H1 (cell line): ENCODE results near the gene RBM34. TPM values are rescaled to one million over a fixed set of nuclear protein-coding genes. Genes with fewer than 3 reads are reported as not detected.

Experiments
- BRCA1 ChIP-seq: IDR thresholded peaks from 2 replicates; pipeline ENCODE4 v1.6.1; 2012; ENCODE audit warnings: low read depth, low read length, improper control_type of control experiment
- CEBPB ChIP-seq: IDR thresholded peaks from 2 replicates; pipeline ENCODE4 v1.6.1; 2012; ENCODE audit warnings: low read depth, low read length
- EZH2 ChIP-seq: fragments of 200-600 bp; sonication (generic); IDR thresholded peaks from 2 replicates; pipeline ENCODE4 v1.7.1; 2012; ENCODE audit warnings: low read depth, mild to moderate bottlenecking, moderate library complexity, low read length, inconsistent platforms; ENCODE audit not compliant: severe bottlenecking
- RAD21 ChIP-seq, 2 experiments: IDR thresholded peaks in 1 of 2; conservative IDR thresholded peaks in 1 of 2; 2 replicates each; pipeline ENCODE4 v1.6.1; 2011; ENCODE audit warnings: low read depth in 2 of 2, low read length in 2 of 2, improper control_type of control experiment in 1 of 2, inconsistent platforms in 1 of 2, mild to moderate bottlenecking in 1 of 2, moderate library complexity in 1 of 2
- SRF ChIP-seq: IDR thresholded peaks from 2 replicates; pipeline ENCODE4 v1.6.1; 2011; ENCODE audit warnings: mild to moderate bottlenecking, low read depth, low read length, moderate library complexity
- polyA plus RNA-seq, 7 experiments: library from polyadenylated mRNA; depleted of rRNA in 3 of 7; stranded (reverse) in 5 of 7; unstranded in 2 of 7; fragments of >200 nt in 5 of 7; fragments of 200-250 nt in 2 of 7; gene quantifications; 1 replicate in 5 of 7; 2 replicates in 1 of 7; 4 replicates in 1 of 7; pipeline versions ENCODE4 v1.2.1 to v1.2.3, GENCODE V29; 2011 to 2013; ENCODE audit warnings: missing spikeins in 2 of 7, mixed read lengths in 2 of 7
- total RNA-seq: library from RNA; stranded (reverse); fragmentation: NEBNext Ultra II Directional; extraction: Animal tissue kit (Norgen Biotek cat#: 25700); gene quantifications from 2 replicates; pipeline ENCODE4 v1.2.1, GENCODE V29; 2021

RBM34 gene
- total and polyA plus RNA-seq, 2 of the 8 experiments (the other 6 are each of a cell fraction or from before 2014, with no cell fraction given), result 18.8 to 108 TPM

DNA sequence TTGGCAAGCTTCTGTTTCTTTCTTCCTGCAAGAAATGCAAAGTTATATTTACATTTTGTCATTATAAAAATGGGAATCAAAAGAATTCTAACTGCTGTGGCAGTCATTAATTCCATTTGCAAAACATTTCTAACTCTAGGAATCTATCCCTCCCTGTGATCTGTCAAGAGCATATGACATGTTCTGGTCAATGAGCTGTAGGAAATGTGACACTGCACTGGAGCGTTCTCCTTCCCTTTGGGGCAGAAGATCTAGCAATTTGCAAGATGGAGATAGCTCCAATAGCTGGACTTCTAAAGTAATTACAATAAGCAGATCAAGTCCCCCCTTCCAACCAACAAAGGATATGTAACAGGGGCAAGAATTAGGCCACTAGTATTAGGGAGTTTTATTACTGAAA lies 38.7 kb downstream of the RBM34 start (continued):
- no peak for TF ChIP-seq RAD21 (IDR thresholded peaks at IDR 0.05 in 1 of 2, conservative IDR thresholded peaks at IDR 0.05 in 1 of 2; ENCODE audit: low read depth in 2 of 2, low read length in 2 of 2)
- no peak for TF ChIP-seq EZH2
- TF ChIP-seq CEBPB, result no peak
- TF ChIP-seq BRCA1, result no peak
- TF ChIP-seq SRF, result no peak
- TF ChIP-seq, all 59 proteins: peak for 0
